Activated effector memory CD4-positive, alpha-beta T cell treated with Interleukin-2 at 50 U/mL for 16 hours (primary cell): Measurements from ENCODE around the gene KANK4.

Source experiments
- DNase-seq: peaks from one replicate; pipeline ENCODE4 v3.0.0-alpha.2; 2020

Gene KANK4

GRCh38 chr1:62336995-62337705 is 17.9 kb upstream of the KANK4 start:
- DNase-seq, result no peak

GRCh38 chr1:62336638-62336994 is 17.4 kb upstream of the KANK4 start:
- no peak for DNase-seq

DNA sequence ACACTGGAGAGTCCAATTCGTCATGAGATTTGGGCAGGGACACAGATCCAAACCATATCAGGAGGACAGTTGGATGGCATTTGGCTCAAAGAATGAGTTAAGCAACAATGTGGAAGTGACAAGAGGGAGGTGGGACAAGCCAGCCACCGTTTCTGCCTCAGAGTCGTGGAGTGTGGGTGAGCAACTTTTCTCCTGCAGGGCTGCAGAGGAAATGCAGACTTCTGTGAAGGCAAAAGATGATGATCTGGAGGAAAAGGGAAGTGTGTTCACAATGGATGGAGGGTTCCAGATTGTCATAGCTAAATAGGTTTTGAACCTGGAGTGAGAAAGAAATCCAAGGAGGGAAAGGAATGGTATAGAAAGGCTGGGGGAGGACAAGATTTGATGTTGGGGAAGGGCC is 16.4 kb upstream of the KANK4 start:
- no peak for DNase-seq

DNA sequence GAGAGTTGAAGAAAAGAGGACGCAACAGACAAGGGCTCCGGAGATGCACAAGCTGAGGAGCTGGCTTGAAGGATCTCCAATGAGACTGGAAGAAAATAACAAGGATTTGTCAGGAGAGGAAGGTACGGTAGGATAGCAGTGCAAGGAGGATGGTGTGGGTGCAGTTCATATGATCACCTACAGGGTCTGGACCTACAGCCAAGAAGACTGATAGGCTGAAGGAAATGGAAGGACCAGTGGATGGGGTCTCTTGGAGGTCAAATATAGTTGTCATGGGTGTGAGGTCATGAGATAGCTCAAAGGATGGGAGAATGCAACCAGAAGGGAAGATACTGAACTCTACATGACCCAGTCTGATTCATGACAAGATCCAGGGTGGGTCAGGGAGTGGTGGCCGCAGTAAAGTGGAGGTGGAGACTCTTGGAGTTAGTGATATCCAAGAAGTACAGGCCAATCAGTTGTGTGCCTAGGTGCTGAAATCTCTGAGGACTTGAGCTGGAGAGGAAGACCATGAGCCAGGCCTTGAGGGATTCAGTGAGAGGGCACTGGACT is 15.3 kb upstream of the KANK4 start:
- DNase-seq, result no peak

DNA sequence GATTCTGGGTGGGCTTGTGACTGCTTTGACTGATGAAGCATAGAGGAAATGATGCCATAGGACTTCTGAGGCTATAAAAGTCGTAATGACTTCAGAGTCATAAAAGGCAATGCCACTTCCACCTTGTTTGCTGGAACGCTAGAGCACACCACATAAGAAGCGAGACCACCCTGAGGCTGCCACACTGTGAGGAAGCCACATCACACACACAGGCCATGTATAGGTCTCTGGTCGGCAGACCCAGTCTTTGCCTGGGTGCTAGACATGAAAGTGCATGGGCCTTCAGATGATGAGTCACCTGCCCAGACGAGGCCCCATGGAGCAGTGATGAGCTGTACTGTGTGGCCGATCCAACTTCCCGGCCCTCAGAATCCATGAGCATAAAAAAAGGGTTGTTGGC is 14.2 kb upstream of the KANK4 start:
- no peak for DNase-seq

DNA sequence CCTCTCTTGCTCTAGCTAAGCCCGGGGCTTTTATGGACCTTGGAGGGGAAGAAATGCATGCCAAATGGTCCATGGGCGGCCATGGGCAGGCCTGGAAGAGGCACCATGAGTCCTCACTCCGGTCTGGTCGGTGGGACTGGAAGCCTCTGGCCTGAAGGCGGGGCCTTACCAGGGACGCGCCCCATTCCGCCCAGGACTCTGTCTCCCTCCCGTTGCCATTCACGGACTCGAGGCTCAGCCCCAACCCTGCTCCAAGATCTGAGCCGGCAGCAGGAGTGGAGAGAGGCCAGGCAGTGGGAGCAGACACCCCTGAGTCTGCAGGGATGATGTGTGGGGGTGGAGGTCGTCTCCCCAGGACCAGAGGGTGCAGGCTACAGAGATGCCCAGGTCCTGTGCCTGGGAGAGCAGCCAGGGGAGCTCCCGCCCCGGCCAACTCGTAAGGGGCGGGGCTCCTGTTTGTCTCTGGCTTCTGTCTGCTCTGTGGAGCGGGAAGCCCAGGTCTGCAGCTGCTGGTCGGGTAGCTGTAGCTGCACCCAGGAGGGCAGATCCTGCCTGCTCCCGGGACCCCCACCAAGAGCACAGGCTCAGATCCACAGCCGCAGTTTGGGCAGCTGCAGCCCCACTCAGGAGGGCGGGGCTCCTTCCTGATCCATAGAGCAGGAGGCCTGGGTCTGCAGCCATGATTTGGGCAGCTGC is 8.3 kb upstream of the KANK4 start:
- no peak for DNase-seq

- DNase-seq, result no peak
Observed at GRCh38 chr1:62325681-62326080, 6.4 kb upstream of the KANK4 start.

GRCh38 chr1:62325081-62325480 is 5.8 kb upstream of the KANK4 start:
- DNase-seq, result no peak

- DNase-seq, result no peak
Observed at GRCh38 chr1:62321446-62321845, 2.2 kb upstream of the KANK4 start.

- no peak for DNase-seq
Observed at GRCh38 chr1:62318320-62318755, 896 bp downstream of the KANK4 start.

DNA sequence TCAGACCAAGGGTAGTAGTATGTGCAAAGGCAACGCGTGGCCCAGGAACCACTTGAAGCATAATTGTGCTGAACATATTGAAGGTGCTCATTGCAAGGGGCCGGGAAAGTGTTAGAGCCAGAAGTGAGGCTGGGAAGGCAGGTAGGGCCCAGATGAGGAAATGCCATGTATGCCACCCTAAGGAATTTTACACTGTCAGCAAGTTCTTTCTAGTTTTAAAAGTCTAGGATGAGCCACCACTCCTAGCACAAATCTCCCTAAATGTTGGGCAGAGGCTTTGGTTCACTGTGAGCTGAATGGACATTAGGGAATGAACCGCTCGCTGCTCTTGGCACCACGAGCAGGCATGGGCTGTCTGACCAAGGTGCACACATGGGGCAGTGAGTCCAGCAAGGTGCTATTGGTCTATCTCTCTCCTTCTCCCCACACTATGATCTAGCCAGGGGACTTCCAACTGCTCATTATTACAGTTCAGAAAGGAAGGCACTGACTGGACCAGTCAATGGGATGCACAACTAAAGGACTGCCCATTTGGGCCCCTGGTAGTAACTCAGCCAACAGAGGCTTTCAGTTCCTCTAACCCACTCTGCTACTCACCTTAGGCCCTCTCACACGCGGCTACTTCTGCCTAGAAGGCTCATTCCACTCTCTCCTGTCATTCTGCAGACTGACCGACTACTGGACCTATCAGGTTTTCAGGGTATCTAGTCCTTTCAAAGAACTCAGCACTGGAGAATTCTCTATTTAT is 2.0 kb downstream of the KANK4 start:
- no peak for DNase-seq

DNA sequence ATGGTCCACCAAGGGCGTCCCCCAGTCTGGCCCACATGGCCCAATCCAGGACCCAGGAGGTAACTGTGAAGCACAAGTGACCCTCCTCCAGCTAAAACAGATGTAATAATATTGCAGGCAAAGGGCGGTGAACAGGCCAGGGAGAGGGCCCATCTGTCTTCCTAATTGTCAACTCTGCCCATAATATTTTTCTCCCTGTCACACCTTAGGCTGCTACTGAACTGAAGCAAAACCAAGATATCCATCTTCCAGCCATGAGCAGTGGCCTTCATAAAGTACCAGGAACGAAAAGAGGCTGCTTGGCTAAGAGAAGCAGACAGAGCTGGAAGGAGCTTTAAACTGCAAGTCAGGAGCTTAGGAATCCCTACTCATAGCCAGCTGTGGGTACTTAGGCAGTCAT is 3.1 kb downstream of the KANK4 start:
- DNase-seq, result no peak

DNA sequence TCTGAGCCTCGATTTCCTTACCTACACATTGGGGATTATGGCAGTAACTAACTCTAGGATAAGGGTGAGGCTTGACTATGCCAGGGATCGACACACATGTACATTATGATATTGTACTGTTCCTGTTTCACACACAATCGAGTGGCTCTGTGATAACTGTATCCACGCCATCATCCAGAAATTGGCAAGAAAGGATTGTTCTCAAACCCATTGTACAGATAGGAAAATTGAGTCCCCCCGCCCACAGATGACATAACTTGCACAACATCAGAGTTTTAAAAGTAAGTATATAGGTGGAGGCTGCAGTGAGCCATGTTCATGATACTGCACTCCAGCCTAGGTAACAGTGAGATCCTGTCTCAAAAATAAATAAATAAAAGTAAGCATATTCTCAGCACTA is 3.8 kb downstream of the KANK4 start:
- DNase-seq, result no peak

DNA sequence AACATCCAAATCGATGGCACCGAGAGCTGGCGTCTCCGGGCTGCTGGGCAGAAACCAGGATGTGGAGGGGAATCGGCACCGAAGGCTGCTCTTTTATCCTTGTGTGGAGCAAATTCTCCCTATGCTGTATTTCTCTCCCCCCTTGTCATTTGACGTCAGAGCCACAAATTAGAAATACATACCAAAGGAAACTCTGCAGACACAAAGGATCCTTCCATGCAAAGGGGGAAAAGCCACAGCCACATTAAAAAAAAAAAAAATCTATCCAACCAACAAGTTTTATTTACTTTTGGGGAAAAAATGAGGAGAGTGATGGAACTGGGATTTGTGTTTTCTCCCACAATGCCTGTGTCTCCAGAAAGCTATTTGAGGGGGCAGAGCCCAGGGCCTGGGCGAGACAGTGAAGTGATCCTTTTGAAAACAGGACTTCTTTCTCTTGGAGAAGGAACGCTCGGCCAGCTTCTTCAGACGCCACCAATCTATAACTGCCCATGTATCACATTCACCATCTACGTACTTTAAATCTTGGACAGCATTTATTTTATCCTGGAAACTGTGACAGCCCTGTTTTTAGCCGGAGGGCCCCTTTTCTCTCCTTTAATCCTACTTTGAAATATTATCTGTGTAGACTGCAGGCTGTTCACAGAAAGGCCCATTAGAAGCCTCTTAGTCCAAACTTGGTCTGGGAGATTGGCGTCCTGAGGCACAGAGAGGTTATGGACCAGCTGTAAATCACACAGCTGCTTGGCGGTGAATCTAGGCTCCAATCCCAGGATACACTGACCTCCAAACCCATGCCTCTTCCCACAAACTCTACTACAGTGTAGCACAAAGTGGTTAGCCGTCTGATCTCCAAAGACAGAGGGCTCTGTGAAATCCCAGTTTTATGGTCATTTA is 4.5 kb downstream of the KANK4 start:
- no peak for DNase-seq

GRCh38 chr1:62312698-62313097 is 6.5 kb downstream of the KANK4 start:
- DNase-seq, result no peak

DNA sequence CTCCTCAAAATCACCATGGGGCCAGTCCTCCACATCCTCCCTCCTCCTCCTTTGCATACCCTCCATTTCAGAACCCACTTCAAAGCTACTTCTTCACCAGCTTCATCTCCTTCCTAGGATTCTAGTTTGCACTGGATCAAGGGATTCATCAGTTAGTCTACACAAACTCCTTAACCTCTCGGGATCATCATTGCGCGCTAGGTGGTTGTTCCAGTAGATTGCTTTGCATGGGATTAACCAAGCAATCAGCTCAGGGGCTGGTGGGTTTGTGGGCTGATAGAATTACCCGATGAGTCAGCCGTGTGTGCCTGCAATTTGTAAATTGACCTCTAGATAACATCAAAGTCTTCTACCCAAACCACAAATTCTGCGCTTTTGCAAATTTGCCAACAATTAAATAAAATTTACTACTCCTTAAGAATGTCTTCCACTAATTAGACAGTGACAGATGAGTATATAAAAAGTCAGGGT is 7.7 kb downstream of the KANK4 start:
- no peak for DNase-seq

DNA sequence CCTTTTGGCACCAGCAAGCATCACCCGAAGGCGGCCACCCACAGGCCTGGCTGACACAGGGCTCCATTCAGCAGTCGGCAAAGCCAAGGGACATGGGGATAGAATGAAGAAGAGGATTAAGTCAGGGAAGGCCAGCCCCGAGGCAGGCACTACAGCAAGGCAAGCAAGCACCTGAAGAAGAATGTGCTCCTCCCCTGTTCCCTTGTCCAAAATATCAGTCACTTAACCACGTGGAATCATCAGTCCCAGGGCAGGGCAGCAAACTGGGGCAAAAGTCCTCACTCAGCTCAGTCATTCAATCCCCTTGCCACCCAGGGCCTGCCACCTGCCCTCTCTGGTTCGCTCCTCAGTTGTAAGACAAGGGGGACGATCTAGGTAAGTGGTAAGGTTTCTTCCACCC is 9.3 kb downstream of the KANK4 start:
- no peak for DNase-seq

GRCh38 chr1:62308606-62309005 is 10.6 kb downstream of the KANK4 start:
- no peak for DNase-seq

GRCh38 chr1:62307895-62308492 is 11.2 kb downstream of the KANK4 start:
- DNase-seq, result no peak

DNA sequence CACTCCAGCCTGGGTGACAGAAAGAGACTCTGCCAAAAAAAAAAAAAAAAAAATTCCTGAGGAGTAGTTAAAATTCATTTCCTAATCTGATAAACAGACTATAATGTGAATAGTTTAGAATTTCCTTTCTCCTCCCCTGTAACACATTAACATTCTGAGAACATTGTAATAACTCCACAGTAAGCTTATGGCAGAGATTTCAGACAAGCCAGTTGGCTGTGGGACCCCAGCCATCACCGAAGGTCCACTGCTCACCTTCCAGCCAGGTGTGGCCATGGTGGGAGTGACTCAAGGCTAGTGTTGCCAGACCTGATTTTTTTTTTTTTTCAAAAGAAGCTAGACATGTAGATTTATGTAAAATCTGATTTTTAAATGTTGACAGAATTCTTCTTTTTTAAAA is 11.8 kb downstream of the KANK4 start:
- DNase-seq, result no peak

- no peak for DNase-seq
Observed at GRCh38 chr1:62306065-62306464, 13.2 kb downstream of the KANK4 start.

- DNase-seq, result no peak
Observed at GRCh38 chr1:62304975-62305374, 14.3 kb downstream of the KANK4 start.
